H9 (cell line): ENCODE measurements around the gene PKNOX2. TPM values are rescaled to one million over a fixed set of nuclear protein-coding genes. Genes with fewer than 3 reads are reported as not detected.

Source experiments
- DNase-seq: peaks from one replicate; pipeline ENCODE4 v3.0.0-alpha.2; 2017
- H2AFZ ChIP-seq: one replicate; pipeline ENCODE4 v1.6.1; 2013; ENCODE audit warnings: mild to moderate bottlenecking, low read length, control low read depth, moderate library complexity
- H2AK5ac ChIP-seq: 2 replicates; pipeline ENCODE4 v1.6.1; 2013; ENCODE audit warnings: low read length, control low read depth, mixed read lengths; ENCODE audit not compliant: insufficient read length
- H2BK120ac ChIP-seq: one replicate; pipeline ENCODE4 v1.6.1; 2013; ENCODE audit warnings: low read depth, mild to moderate bottlenecking, low read length, control low read depth, inconsistent platforms; ENCODE audit not compliant: poor library complexity, severe bottlenecking
- H2BK12ac ChIP-seq: 2 replicates; pipeline ENCODE4 v1.6.1; 2013; ENCODE audit warnings: low read length, control low read depth, mixed read lengths, low read depth; ENCODE audit not compliant: insufficient read length
- H2BK15ac ChIP-seq: 2 replicates; pipeline ENCODE4 v1.6.1; 2013; ENCODE audit warnings: low read depth, low read length, control low read depth
- H2BK20ac ChIP-seq: one replicate; pipeline ENCODE4 v1.6.1; 2013; ENCODE audit warnings: low read depth, mild to moderate bottlenecking, low read length, control low read depth, inconsistent platforms; ENCODE audit not compliant: poor library complexity, severe bottlenecking
- H2BK5ac ChIP-seq: 2 replicates; pipeline ENCODE4 v1.6.1; 2013; ENCODE audit warnings: low read length, control low read depth, mixed read lengths; ENCODE audit not compliant: insufficient read length
- H3K14ac ChIP-seq: 2 replicates; pipeline ENCODE4 v1.6.1; 2013; ENCODE audit warnings: low read length, control low read depth; ENCODE audit not compliant: insufficient read depth
- H3K18ac ChIP-seq: 2 replicates; pipeline ENCODE4 v1.6.1; 2013; ENCODE audit warnings: low read depth, mild to moderate bottlenecking, mixed read lengths, low read length, control low read depth; ENCODE audit not compliant: insufficient read length
- H3K23ac ChIP-seq: 2 replicates; pipeline ENCODE4 v1.6.1; 2013; ENCODE audit warnings: low read length, control low read depth, mixed read lengths, low read depth; ENCODE audit not compliant: insufficient read length
- H3K23me2 ChIP-seq: 2 replicates; pipeline ENCODE4 v1.6.1; 2013; ENCODE audit warnings: low read depth, mild to moderate bottlenecking, mixed read lengths, low read length, control low read depth; ENCODE audit not compliant: insufficient read length, poor library complexity, severe bottlenecking
- H3K27ac ChIP-seq: 2 replicates; pipeline ENCODE4 v1.5.1; 2013; ENCODE audit warnings: low read length, control low read depth, mixed read lengths, low read depth; ENCODE audit not compliant: insufficient read length
- H3K27me3 ChIP-seq: 2 replicates; pipeline ENCODE4 v1.6.1; 2013; ENCODE audit warnings: low read length, control low read depth, inconsistent platforms; ENCODE audit not compliant: insufficient read depth
- H3K4ac ChIP-seq: 2 replicates; pipeline ENCODE4 v1.6.1; 2013; ENCODE audit warnings: low read depth, mild to moderate bottlenecking, control low read depth, inconsistent platforms, low read length, moderate library complexity
- H3K4me1 ChIP-seq: 2 replicates; pipeline ENCODE4 v1.6.1; 2013; ENCODE audit warnings: low read length, control low read depth, inconsistent platforms; ENCODE audit not compliant: insufficient read depth
- H3K4me2 ChIP-seq: 2 replicates; pipeline ENCODE4 v1.6.1; 2013; ENCODE audit warnings: low read length, control low read depth, mixed read lengths; ENCODE audit not compliant: insufficient read length, insufficient read depth
- H3K56ac ChIP-seq: 2 replicates; pipeline ENCODE4 v1.6.1; 2013; ENCODE audit warnings: low read depth, mild to moderate bottlenecking, mixed read lengths, low read length, control low read depth; ENCODE audit not compliant: insufficient read length
- H3K79me1 ChIP-seq: 2 replicates; pipeline ENCODE4 v1.6.1; 2013; ENCODE audit warnings: low read depth, mild to moderate bottlenecking, moderate library complexity, low read length, control low read depth, inconsistent platforms; ENCODE audit not compliant: insufficient read depth, poor library complexity, severe bottlenecking
- H3K79me2 ChIP-seq: 2 replicates; pipeline ENCODE4 v1.6.1; 2013; ENCODE audit warnings: low read length, control low read depth, inconsistent platforms; ENCODE audit not compliant: insufficient read depth
- H3K9ac ChIP-seq: 2 replicates; pipeline ENCODE4 v1.6.1; 2013; ENCODE audit warnings: low read length, control low read depth, mixed read lengths; ENCODE audit not compliant: insufficient read length; ENCODE audit errors: extremely low read depth
- H3K9me3 ChIP-seq: one replicate; pipeline ENCODE4 v1.6.1; 2013; ENCODE audit warnings: low read depth, low read length, inconsistent platforms; ENCODE audit not compliant: control insufficient read depth
- H3T11ph ChIP-seq: one replicate; pipeline ENCODE4 v1.6.1; 2013; ENCODE audit warnings: mild to moderate bottlenecking, low read length, control low read depth, inconsistent platforms
- H4K20me1 ChIP-seq: one replicate; pipeline ENCODE4 v1.6.1; 2013; ENCODE audit not compliant: control insufficient read depth, insufficient read length, insufficient read depth
- H4K5ac ChIP-seq: 2 replicates; pipeline ENCODE4 v1.6.1; 2013; ENCODE audit warnings: low read depth, mild to moderate bottlenecking, mixed read lengths, low read length, control low read depth; ENCODE audit not compliant: insufficient read length
- H4K8ac ChIP-seq: replicated peaks from 2 replicates; pipeline ENCODE4 v1.6.1; 2013; ENCODE audit warnings: low read length, control low read depth, mixed read lengths, low read depth; ENCODE audit not compliant: insufficient read length
- H4K91ac ChIP-seq: 2 replicates; pipeline ENCODE4 v1.6.1; 2013; ENCODE audit warnings: low read depth, mild to moderate bottlenecking, moderate library complexity, mixed read lengths, low read length, control low read depth; ENCODE audit not compliant: insufficient read length
- H3K27ac Mint-ChIP-seq, 3 experiments: 2 replicates in 2 of 3; 3 replicates in 1 of 3; pipeline ENCODE4 v1.8.0; 2020 to 2021; ENCODE audit warnings: mixed read lengths in 3 of 3, mild to moderate bottlenecking in 1 of 3, moderate library complexity in 1 of 3
- H3K27me3 Mint-ChIP-seq: 2 replicates; pipeline ENCODE4 v1.8.0; 2021; ENCODE audit warnings: low read depth, mild to moderate bottlenecking, moderate library complexity, mixed read lengths
- H3K36me3 Mint-ChIP-seq, 3 experiments: 2 replicates in 2 of 3; 3 replicates in 1 of 3; pipeline ENCODE4 v1.8.0; 2020 to 2021; ENCODE audit warnings: low read depth in 3 of 3, mixed read lengths in 3 of 3; ENCODE audit not compliant: insufficient read depth in 1 of 3
- H3K4me1 Mint-ChIP-seq, 2 experiments: 2 replicates each; pipeline ENCODE4 v1.8.0; 2020; ENCODE audit warnings: mixed read lengths in 2 of 2
- H3K4me3 Mint-ChIP-seq, 2 experiments: 2 replicates in 1 of 2; 3 replicates in 1 of 2; pipeline ENCODE4 v1.8.0; 2020 to 2021; ENCODE audit warnings: mild to moderate bottlenecking in 2 of 2, mixed read lengths in 2 of 2, moderate library complexity in 1 of 2
- H3K9me3 Mint-ChIP-seq, 2 experiments: 2 replicates in 1 of 2; 3 replicates in 1 of 2; pipeline ENCODE4 v1.8.0; 2020; ENCODE audit warnings: mild to moderate bottlenecking in 2 of 2, mixed read lengths in 2 of 2, moderate library complexity in 1 of 2
- CTCF ChIP-seq: fragments of 200-600 bp; sonication (generic); conservative IDR thresholded peaks from 3 replicates; pipeline ENCODE4 v1.8.0; 2021; ENCODE audit warnings: antibody characterized with exemption, mild to moderate bottlenecking
- total RNA-seq: library from RNA; stranded (reverse); gene quantifications from 2 replicates; pipeline ENCODE4 v1.2.1, GENCODE V29; 2021

PKNOX2 gene
- total RNA-seq, 1 experiment from 2014 or later = 1.3 TPM

- no peak overlapping the region for H3T11ph ChIP-seq
- no peak overlapping the region for H2BK5ac ChIP-seq
- H3K79me2 ChIP-seq = no peaks in the 10 kb centered on the region
- H4K20me1 ChIP-seq = no peaks in the 10 kb centered on the region
- H3K9me3 ChIP-seq = no peaks in the 10 kb centered on the region
- no peak overlapping the region for H2BK12ac ChIP-seq
- no peak overlapping the region for H3K23ac ChIP-seq
- H3K14ac ChIP-seq = no peak overlapping the region
- Mint-ChIP-seq H3K27me3 (peaks cover 28% of the 10 kb centered on the region), H3K4me3 (no peak overlapping the region), H3K9me3 (peaks cover 5 to 8% of the 10 kb centered on the region in 2 experiments; a peak in 4 of 5 replicates), H3K4me1 (peaks cover 27 to 36% of the 10 kb centered on the region in 2 experiments), H3K36me3 (peaks cover 3 to 6% (median 3%) of the 10 kb centered on the region in 3 experiments; a peak in 4 of 7 replicates), H3K27ac (no peak overlapping the region)
- H3K23me2 ChIP-seq = no peaks in the 10 kb centered on the region
- H2BK15ac ChIP-seq = no peak overlapping the region
- no peak overlapping the region for H4K91ac ChIP-seq
- no peak overlapping the region for H2BK20ac ChIP-seq
- H3K9ac ChIP-seq = no peak overlapping the region
- no peak for TF ChIP-seq CTCF
- H4K8ac ChIP-seq = no peak overlapping the region
- no peak for DNase-seq
- no peak overlapping the region for H3K18ac ChIP-seq
- no peak overlapping the region for H3K4me2 ChIP-seq
- no peak overlapping the region for H3K27ac ChIP-seq
- H3K4me1 ChIP-seq = peaks cover 2% of the 10 kb centered on the region; the same call in 1 of the 2 replicates
- no peak overlapping the region for H4K5ac ChIP-seq
- no peak overlapping the region for H3K56ac ChIP-seq
- H3K79me1 ChIP-seq = no peaks in the 10 kb centered on the region
- H2AFZ ChIP-seq = no peak overlapping the region
- no peaks in the 10 kb centered on the region for H3K27me3 ChIP-seq
- H2BK120ac ChIP-seq = no peak overlapping the region
- no peak overlapping the region for H3K4ac ChIP-seq
- H2AK5ac ChIP-seq = no peak overlapping the region
These were observed 18.0 kb downstream of the PKNOX2 start for GRCh38 chr11:125182573-125182972.
